Measurements from ENCODE around the gene FASLG.

DNA sequence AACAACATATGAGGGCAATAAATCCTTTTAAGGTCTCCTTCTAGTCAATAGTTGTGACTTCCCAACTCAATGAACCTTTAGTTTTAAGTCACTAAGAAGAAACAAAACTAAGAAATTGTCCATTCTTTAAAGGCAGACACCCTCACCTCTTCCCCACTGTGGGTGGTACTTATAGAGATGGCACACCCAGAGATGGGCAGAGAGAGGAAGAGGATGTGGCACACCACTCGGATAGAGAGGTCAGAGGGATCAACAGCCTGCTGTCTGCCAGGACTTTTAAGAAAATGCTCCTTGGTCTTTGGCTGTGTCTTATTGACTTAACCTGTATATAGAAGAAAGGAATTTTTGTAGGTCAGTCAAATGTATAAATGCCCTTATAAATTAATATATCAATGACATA lies 45.1 kb downstream of the FASLG start:
- TF ChIP-seq, protein P1, sequence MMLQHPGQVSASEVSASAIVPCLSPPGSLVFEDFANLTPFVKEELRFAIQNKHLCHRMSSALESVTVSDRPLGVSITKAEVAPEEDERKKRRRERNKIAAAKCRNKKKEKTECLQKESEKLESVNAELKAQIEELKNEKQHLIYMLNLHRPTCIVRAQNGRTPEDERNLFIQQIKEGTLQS (IDR thresholded peaks at IDR 0.05), result no peak
- TF ChIP-seq YY1 (IDR thresholded peaks at IDR 0.05) (no peak), SP1 (IDR thresholded peaks at IDR 0.05) (no peak), FOXA1 (IDR thresholded peaks at IDR 0.05) (no peak), RAD21 (IDR thresholded peaks at IDR 0.05) (no peak), TAF1 (conservative IDR thresholded peaks at IDR 0.05) (no peak), HNF4A (conservative IDR thresholded peaks at IDR 0.05) (no peak)
- TF ChIP-seq, protein P2, sequence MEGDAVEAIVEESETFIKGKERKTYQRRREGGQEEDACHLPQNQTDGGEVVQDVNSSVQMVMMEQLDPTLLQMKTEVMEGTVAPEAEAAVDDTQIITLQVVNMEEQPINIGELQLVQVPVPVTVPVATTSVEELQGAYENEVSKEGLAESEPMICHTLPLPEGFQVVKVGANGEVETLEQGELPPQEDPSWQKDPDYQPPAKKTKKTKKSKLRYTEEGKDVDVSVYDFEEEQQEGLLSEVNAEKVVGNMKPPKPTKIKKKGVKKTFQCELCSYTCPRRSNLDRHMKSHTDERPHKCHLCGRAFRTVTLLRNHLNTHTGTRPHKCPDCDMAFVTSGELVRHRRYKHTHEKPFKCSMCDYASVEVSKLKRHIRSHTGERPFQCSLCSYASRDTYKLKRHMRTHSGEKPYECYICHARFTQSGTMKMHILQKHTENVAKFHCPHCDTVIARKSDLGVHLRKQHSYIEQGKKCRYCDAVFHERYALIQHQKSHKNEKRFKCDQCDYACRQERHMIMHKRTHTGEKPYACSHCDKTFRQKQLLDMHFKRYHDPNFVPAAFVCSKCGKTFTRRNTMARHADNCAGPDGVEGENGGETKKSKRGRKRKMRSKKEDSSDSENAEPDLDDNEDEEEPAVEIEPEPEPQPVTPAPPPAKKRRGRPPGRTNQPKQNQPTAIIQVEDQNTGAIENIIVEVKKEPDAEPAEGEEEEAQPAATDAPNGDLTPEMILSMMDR (IDR thresholded peaks at IDR 0.05; ENCODE audit: low read depth, low read length, missing input control), result no peak
